ENCODE results near the gene MARCKS.

DNA sequence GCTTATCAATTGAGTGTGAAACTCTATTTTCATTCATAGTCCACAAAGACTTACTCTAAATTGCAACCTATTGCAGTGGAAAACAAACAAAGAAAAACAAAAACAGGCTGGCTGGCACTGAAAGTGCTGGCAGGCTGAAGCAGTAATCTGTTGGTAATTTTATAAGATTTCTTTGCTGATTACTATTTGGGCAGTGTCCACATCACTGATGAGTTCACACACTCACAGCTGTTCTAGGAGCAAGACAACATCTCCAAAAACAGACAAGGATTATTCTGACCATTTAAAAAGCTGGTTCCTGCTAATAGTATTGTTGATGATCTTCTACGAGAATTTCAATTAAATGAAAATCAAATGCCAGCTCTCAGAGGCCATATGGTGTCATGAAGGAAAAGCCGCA lies 26.9 kb downstream of the MARCKS start:
- TF ChIP-seq POLR2A (IDR thresholded peaks at IDR 0.05; ENCODE audit: low read length) (no peak), GATA1 (IDR thresholded peaks at IDR 0.05; ENCODE audit: low read depth, low read length) (no peak)
